Muscle of leg (tissue), 11 donors: ENCODE measurements around the gene TUBD1. TPM values are rescaled to one million over a fixed set of nuclear protein-coding genes. Genes with fewer than 3 reads are reported as not detected.
"Not testable (repeated sequence)": the region's sequence is repeated elsewhere in the genome, so short reads cannot be mapped to it uniquely, and the experiment has no call there.

Experiments
- DNase-seq: peaks from one replicate; pipeline ENCODE4 v3.0.0; 2013
- H3K27ac ChIP-seq: one replicate; pipeline ENCODE4 v1.5.1; 2013; ENCODE audit warnings: mild to moderate bottlenecking, low read length, control low read depth
- H3K27me3 ChIP-seq: one replicate; pipeline ENCODE4 v1.6.1; 2013; ENCODE audit warnings: low read length; ENCODE audit not compliant: control insufficient read depth, insufficient read depth
- H3K36me3 ChIP-seq: one replicate; pipeline ENCODE4 v1.6.1; 2013; ENCODE audit warnings: low read length; ENCODE audit not compliant: control insufficient read depth, insufficient read depth
- H3K4me1 ChIP-seq: one replicate; pipeline ENCODE4 v1.6.1; 2013; ENCODE audit warnings: low read length; ENCODE audit not compliant: control insufficient read depth, insufficient read depth
- H3K4me3 ChIP-seq: one replicate; pipeline ENCODE4 v1.5.1; 2013; ENCODE audit warnings: low read length, control low read depth
- H3K9me3 ChIP-seq: replicated peaks from 2 replicates; pipeline ENCODE4 v1.6.1; 2013; ENCODE audit warnings: low read depth, low read length; ENCODE audit not compliant: control insufficient read depth
- WGBS: methylation state at CpG from one replicate; pipeline ENCODE4 v1.1.5; 2013; ENCODE audit warnings: missing lambda C conversion rate; ENCODE audit not compliant: insufficient coverage; 5-methylcytosine and 5-hydroxymethylcytosine counted together
- polyA plus RNA-seq, 8 donors: library from polyadenylated mRNA; unstranded; fragments of 120-200 nt; gene quantifications; one replicate each; pipeline versions ENCODE4 v1.2.1 to v1.2.3, GENCODE V29; 2013; ENCODE audit warnings: inconsistent platforms in 1 of 8, low replicate concordance in 1 of 8; ENCODE audit not compliant: insufficient read length in 8 of 8, insufficient read depth in 1 of 8
- total RNA-seq: library from RNA; stranded (reverse); fragments of 120-200 nt; gene quantifications from one replicate; pipeline ENCODE4 v1.2.4, GENCODE V29; 2013

Gene TUBD1
- total and polyA plus RNA-seq, 9 donors: 7.2 to 12.4 (median 9.9) TPM

- H3K27me3 ChIP-seq: no peaks in the 10 kb centered on the region
- H3K4me3 ChIP-seq: no peak overlapping the region
- peak overlapping the region; percentile 91 for H3K27ac ChIP-seq
- DNase-seq: peak; percentile 92
- H3K9me3 ChIP-seq: no peaks in the 10 kb centered on the region
- no peaks in the 10 kb centered on the region for H3K36me3 ChIP-seq
- H3K4me1 ChIP-seq: peaks cover 29% of the 10 kb centered on the region
- 3% methylated on average over 7 of the region's 7 CpGs for WGBS
These were observed 46.2 kb downstream of the TUBD1 start for GRCh38 chr17:59846394-59847165.

DNA sequence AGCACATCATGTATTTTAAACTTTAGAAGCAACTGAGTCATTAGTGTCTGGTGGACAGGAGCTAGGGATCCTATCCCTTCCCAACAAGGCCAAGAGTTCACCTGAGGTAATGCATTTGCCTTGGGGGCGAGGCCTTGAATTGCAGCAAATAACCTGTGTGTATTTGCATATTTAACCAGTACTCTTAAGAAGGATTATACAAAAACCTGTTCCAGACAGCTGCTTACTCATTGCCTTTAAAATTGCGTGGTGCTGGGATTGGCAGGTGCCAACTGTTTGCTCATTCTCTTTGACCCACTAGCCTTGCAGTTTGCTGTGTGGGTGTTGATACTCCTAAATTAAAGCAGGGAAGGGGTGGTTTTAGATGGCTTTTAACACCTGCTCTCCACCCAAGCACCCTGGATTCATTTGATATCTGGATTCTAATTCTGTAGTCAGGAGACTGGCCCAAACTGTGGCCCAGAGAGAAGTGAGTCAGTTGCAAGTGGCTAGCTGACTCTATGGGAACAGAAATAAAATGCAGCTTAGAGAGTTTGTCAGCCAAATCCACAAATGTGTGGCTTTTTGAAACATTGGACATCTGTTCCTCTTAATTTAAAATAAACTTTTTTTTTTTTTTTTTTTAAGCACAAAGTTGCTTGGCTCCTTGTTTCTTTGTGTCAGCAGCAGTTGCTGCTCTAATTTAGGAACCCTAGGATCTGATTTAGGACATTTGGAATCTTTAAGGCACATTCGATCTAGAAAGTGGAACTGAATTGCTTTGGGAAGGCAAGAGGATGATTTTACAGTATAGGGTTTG is 46.9 kb downstream of the TUBD1 start:
- Histone ChIP-seq H3K4me3 (no peak overlapping the region), H3K27me3 (no peaks in the 10 kb centered on the region), H3K36me3 (no peaks in the 10 kb centered on the region), H3K9me3 (no peaks in the 10 kb centered on the region), H3K27ac (peak overlapping the region; percentile 91), H3K4me1 (peaks cover 25% of the 10 kb centered on the region)
- no CpG with 5 or more reads among the region's 3 CpGs for WGBS
- peak; percentile 86 for DNase-seq

DNA sequence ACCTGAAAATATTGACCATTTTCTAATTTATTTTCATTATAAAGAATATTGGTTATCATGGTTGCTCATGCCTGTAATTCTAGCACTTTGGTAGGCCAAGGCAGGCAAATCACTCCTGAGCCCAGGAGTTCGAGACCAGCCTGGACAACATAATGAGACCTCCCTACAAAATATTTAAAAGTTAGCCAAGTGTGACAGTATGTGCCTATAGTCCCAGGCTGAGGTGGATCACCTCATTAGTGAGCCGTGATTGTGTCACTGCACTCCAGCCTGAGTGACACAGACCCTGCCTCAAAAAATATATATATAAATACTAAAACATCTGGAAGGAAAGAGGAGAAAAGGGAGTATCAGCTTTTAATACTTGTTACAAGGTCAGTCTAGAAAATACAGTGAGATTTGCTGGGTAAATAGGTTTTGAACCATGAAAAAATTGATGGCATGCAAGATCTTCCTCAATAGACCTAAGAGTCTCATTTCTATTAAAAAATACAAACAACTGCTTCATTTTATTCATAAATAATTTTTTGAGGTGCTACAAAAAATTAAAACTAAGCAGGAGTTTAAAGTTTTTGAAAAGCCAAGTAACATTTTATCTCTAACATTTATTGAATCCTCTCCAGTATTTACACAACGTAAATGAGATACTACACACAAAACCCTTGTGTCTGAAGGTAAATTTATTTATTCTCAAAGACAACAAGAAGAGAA is 47.7 kb downstream of the TUBD1 start:
- peaks cover under 1% of the 10 kb centered on the region for H3K36me3 ChIP-seq
- H3K27ac ChIP-seq: peak overlapping the region; percentile 91
- no peak for DNase-seq
- 100% methylated on average over 1 of the region's 3 CpGs for WGBS
- H3K4me1 ChIP-seq: peaks cover 25% of the 10 kb centered on the region
- H3K27me3 ChIP-seq: no peaks in the 10 kb centered on the region
- H3K9me3 ChIP-seq: no peaks in the 10 kb centered on the region
- no peak overlapping the region for H3K4me3 ChIP-seq

DNA sequence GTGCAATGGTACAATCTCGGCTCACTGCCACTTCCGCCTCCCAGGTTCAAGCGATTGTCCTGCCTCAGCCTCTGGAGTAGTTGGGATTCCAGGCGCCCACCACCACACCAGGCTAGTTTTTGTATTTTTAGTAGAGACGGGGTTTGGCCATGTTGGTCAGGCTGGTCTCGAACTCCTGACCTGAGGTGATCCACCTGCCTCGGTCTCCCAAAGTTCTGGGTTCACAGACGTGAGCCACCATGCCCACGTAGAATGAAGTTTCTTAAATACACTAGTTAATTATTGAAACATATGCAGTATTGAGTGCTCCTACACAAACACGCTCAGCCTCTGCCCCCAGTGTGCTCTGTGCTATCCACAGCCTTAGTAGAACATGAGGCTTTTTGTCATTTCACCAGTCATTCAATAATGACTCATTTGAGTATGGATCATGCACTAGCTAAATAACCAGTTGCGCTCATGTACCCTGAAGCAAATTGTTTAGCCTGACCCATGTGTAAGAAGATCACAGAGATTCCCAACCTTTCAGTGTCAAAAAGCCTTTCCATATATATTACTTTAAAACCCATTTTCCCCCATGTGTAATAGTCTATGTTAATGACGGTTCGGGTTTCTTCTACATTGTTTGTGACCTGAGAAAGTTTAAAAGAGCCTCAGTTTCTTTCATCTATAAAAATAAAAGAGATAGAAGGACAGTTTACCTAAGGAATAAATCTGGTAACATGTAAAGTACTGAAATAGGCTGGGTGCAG is 49.7 kb downstream of the TUBD1 start:
- Histone ChIP-seq H3K9me3 (no peaks in the 10 kb centered on the region), H3K27me3 (no peaks in the 10 kb centered on the region), H3K4me3 (no peak overlapping the region), H3K4me1 (peaks cover 25% of the 10 kb centered on the region), H3K36me3 (peaks cover 4% of the 10 kb centered on the region), H3K27ac (no peak overlapping the region)
- WGBS: 73% methylated on average over 3 of the region's 13 CpGs
- DNase-seq: no peak

GRCh38 chr17:59841882-59842263 is 50.9 kb downstream of the TUBD1 start:
- WGBS: no CpG with 5 or more reads among the region's 4 CpGs
- Histone ChIP-seq H3K4me1 (peaks cover 22% of the 10 kb centered on the region), H3K27ac (peak overlapping the region; percentile 45)

GRCh38 chr17:59841091-59841881 is 51.5 kb downstream of the TUBD1 start:
- Histone ChIP-seq H3K4me3 (peak overlapping the region; percentile 56), H3K27ac (peak overlapping the region; percentile 72), H3K4me1 (peaks cover 16% of the 10 kb centered on the region)
- 45% methylated on average over 3 of the region's 7 CpGs for WGBS
- H3K27me3 ChIP-seq, DNase-seq, H3K36me3 ChIP-seq, H3K9me3 ChIP-seq: not testable (repeated sequence)

More at GRCh38 chr17:59841882-59842263, 50.9 kb downstream of the TUBD1 start:
- H3K9me3 ChIP-seq, H3K27me3 ChIP-seq, H3K4me3 ChIP-seq, H3K36me3 ChIP-seq, DNase-seq: not testable (repeated sequence)

DNA sequence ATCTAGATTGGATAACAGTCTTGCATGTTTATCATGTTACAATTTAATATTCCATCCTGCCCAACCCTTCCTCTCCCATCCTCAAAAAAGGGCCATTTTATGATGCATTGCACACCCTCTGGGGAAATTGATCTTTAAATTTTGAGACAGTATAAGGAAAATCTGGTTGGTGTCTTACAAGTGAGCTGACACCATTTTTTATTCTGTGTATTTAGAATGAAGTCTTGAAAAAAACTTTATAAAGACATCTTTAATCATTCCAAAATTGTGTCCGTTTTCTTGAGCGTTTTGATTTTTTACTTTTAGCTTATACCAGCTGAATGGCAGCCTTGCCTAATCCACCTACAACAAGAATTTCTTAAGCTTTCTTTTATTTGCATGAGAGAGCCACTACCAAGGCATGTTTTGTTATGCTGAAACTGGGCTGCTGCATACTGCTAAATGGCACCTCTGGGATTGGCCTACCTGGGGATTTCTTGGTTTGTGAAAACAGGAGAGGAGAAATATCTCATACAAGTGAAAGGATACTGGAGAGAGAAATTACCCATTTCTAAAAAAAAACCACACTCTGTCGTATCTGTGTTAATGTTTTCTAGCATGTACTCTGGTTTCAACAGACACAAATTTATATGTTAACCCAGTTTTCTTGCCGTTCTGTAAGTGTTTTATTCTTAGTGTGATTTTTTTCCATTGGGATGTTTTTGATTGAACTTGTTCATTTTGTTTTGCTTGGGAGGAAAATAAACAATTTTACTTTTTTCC is 52.2 kb downstream of the TUBD1 start:
- no peak for DNase-seq
- Histone ChIP-seq H3K27ac (peak overlapping the region; percentile 72), H3K4me3 (peak overlapping the region; percentile 56), H3K9me3 (no peaks in the 10 kb centered on the region), H3K4me1 (peaks cover 8% of the 10 kb centered on the region), H3K36me3 (peaks cover 4% of the 10 kb centered on the region), H3K27me3 (no peaks in the 10 kb centered on the region)
- WGBS: no CpG with 5 or more reads among the region's 4 CpGs

GRCh38 chr17:59839651-59840328 is 53.0 kb downstream of the TUBD1 start:
- Histone ChIP-seq H3K9me3 (no peaks in the 10 kb centered on the region), H3K27ac (peak overlapping the region; percentile 90), H3K27me3 (no peaks in the 10 kb centered on the region), H3K36me3 (peaks cover 4% of the 10 kb centered on the region), H3K4me3 (peak overlapping the region; percentile 56), H3K4me1 (peaks cover 5% of the 10 kb centered on the region)
- WGBS: no CpG with 5 or more reads among the region's 6 CpGs
- DNase-seq: no peak
